Thyroid gland (tissue), 4 donors: Measurements from ENCODE around the gene GAS2.

Experiments used
- POLR2A ChIP-seq, 2 donors: fragments of 450-650 bp; IDR thresholded peaks; one replicate each; pipeline ENCODE4 v1.6.1; 2017; ENCODE audit warnings: antibody characterized with exemption in 2 of 2, mild to moderate bottlenecking in 2 of 2, moderate library complexity in 1 of 2
- TF ChIP-seq, protein P1 (sequence below), 6 experiments: fragments of 200-600 bp in 3 of 6; fragments of 450-650 bp in 3 of 6; sonication (generic) in 3 of 6; IDR thresholded peaks; one replicate each; pipeline ENCODE4 v1.5.1; 2016 to 2019; ENCODE audit warnings: antibody characterized with exemption in 6 of 6, mild to moderate bottlenecking in 2 of 6, inconsistent platforms in 1 of 6, moderate library complexity in 1 of 6

DNA sequence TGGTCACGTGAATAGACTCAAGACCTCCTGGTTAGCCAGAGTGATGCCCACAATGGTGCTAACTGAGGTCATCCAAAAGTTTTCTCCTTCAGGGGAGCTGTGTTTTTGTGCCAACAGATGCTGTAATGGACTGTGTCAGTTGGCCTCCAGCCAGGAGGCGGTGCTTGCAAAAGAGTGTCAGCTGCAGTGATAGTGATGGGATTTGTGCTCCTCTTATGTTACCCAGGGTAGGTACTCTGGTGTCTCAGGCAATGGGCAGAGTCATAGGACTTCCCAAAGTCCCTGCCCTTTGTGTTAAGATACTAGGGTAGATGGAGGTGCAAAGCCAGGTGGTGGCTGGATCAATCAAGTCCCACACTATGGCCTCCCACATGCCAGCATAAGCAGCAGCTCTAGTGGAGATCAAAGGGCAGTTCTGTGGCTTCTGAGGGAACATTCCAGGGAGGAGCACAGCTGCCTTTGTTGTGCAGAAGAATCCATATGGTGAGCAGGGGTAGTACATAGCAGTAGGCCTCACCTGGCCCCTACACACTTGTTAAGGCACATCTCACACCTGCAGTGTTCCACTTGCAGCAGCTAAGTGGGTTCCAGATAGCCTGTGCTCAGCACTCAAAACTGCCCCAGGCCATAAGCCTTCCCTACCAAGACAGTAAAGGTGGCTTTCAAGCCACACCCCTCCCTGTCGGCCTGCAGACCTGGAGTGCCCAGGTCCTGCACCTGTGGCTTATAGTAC, 31.3 kb upstream of the GAS2 start:
- TF ChIP-seq, protein P1, sequence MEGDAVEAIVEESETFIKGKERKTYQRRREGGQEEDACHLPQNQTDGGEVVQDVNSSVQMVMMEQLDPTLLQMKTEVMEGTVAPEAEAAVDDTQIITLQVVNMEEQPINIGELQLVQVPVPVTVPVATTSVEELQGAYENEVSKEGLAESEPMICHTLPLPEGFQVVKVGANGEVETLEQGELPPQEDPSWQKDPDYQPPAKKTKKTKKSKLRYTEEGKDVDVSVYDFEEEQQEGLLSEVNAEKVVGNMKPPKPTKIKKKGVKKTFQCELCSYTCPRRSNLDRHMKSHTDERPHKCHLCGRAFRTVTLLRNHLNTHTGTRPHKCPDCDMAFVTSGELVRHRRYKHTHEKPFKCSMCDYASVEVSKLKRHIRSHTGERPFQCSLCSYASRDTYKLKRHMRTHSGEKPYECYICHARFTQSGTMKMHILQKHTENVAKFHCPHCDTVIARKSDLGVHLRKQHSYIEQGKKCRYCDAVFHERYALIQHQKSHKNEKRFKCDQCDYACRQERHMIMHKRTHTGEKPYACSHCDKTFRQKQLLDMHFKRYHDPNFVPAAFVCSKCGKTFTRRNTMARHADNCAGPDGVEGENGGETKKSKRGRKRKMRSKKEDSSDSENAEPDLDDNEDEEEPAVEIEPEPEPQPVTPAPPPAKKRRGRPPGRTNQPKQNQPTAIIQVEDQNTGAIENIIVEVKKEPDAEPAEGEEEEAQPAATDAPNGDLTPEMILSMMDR (IDR thresholded peaks at IDR 0.05) = no peak
- TF ChIP-seq POLR2A (IDR thresholded peaks at IDR 0.05) = no peak
